Duodenal mucosa (tissue), 2 donors: ENCODE measurements around the gene SFRP2.

ENCODE experiments used
- H3K27ac ChIP-seq: one replicate; pipeline ENCODE4 v1.7.0; 2013; ENCODE audit warnings: low read depth, low read length
- H3K27me3 ChIP-seq, 2 donors: one replicate each; pipeline ENCODE4 v1.7.0; 2013; ENCODE audit warnings: low read length in 2 of 2, control low read depth in 1 of 2; ENCODE audit not compliant: insufficient read depth in 2 of 2, control insufficient read depth in 1 of 2
- H3K36me3 ChIP-seq, 2 donors: one replicate each; pipeline ENCODE4 v1.7.0; 2013; ENCODE audit warnings: low read length in 2 of 2, control low read depth in 1 of 2; ENCODE audit not compliant: insufficient read depth in 2 of 2, control insufficient read depth in 1 of 2
- H3K4me1 ChIP-seq, 2 donors: one replicate each; pipeline ENCODE4 v1.7.0; 2013; ENCODE audit warnings: low read length in 2 of 2, control low read depth in 1 of 2; ENCODE audit not compliant: insufficient read depth in 2 of 2, control insufficient read depth in 1 of 2
- H3K4me3 ChIP-seq, 2 donors: one replicate each; pipeline ENCODE4 v1.7.0; 2013; ENCODE audit warnings: low read length in 2 of 2, low read depth in 1 of 2
- H3K9ac ChIP-seq, 2 donors: one replicate each; pipeline ENCODE4 v1.7.0; 2013; ENCODE audit warnings: low read length in 2 of 2, low read depth in 1 of 2
- H3K9me3 ChIP-seq, 2 donors: one replicate each; pipeline ENCODE4 v1.7.0; 2013; ENCODE audit warnings: low read length in 2 of 2, control low read depth in 1 of 2; ENCODE audit not compliant: control insufficient read depth in 1 of 2

The SFRP2 gene

GRCh38 chr4:153758688-153759406 lies 30.0 kb downstream of the SFRP2 start:
- Histone ChIP-seq H3K9me3 (no peaks in the 10 kb centered on the region), H3K9ac (no peak overlapping the region), H3K27me3 (peaks cover 26 to 35% of the 10 kb centered on the region in 2 donors), H3K27ac (no peak overlapping the region), H3K4me3 (peak overlapping the region in 1 of 2 donors; percentile 22), H3K4me1 (peaks cover 3 to 5% of the 10 kb centered on the region in 2 donors), H3K36me3 (no peaks in the 10 kb centered on the region)

DNA sequence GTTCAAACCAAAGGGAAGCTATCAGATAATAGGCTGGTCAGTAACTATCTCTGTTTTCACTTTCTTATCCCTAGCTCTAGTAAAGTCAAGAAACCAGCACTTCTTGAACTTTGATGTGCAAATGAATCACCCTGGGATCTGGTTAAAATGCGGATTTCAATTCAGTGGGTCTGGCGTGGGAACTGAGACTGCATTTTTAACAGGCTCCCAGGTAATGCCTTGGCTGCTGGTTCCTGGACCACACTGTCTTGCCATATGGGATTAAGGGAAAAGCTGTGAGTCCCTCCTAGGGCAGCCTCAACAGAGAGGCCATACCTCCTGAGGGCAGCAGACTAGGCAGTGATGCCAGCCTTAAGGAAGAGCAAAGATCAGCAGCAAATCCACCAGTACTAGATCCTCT lies 30.7 kb downstream of the SFRP2 start:
- H3K9ac ChIP-seq: no peak overlapping the region
- H3K4me1 ChIP-seq: peaks cover 3 to 5% of the 10 kb centered on the region in 2 donors
- no peaks in the 10 kb centered on the region for H3K9me3 ChIP-seq
- peaks cover 26 to 35% of the 10 kb centered on the region in 2 donors for H3K27me3 ChIP-seq
- no peaks in the 10 kb centered on the region for H3K36me3 ChIP-seq
- H3K4me3 ChIP-seq: no peak overlapping the region
- no peak overlapping the region for H3K27ac ChIP-seq

DNA sequence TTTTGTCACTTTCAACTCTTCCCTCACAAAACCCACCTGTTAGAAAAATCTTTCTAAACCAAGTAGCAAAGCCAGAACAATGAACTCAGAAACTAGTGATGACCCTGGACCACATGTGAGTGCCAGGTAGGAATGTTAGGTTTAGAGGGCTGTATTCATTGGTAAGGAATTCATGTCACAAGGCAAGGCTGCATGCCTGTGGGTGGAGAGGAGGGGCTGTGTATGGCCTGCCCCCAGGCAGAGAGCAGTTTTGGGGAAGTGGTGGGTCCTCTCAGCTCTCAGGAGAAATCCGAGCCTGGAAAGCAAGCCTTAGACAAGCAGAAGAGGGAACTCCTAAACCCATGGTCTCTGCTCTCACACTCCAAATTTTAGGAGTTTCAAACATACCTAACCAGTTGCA lies 31.5 kb downstream of the SFRP2 start:
- H3K36me3 ChIP-seq: no peaks in the 10 kb centered on the region
- H3K9me3 ChIP-seq: no peaks in the 10 kb centered on the region
- H3K9ac ChIP-seq: no peak overlapping the region
- H3K27ac ChIP-seq: no peak overlapping the region
- peaks cover 3 to 5% of the 10 kb centered on the region in 2 donors for H3K4me1 ChIP-seq
- peaks cover 26 to 40% of the 10 kb centered on the region in 2 donors for H3K27me3 ChIP-seq
- no peak overlapping the region for H3K4me3 ChIP-seq

DNA sequence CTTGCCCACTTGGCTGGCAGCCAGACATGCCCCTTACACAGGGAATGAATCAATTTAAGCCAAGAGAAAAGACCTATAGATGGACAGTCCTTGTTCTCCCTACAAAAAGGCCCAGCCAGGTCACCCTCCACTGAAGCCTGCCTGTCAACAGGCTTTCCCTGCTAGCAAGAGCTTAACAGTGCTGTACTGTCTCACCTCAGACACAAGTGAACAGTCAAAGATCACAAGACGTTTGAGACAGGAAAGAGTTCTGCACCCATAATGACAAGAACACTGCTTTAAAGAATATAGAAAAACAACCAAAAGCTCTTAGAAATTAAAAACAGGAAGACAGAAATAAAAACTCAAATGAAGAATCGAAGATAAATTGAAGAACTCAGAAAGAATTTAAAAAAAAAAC lies 33.7 kb downstream of the SFRP2 start:
- peaks cover 3 to 5% of the 10 kb centered on the region in 2 donors for H3K4me1 ChIP-seq
- peaks cover 18 to 41% of the 10 kb centered on the region in 2 donors for H3K27me3 ChIP-seq
- no peaks in the 10 kb centered on the region for H3K36me3 ChIP-seq
- no peak overlapping the region for H3K27ac ChIP-seq
- H3K9me3 ChIP-seq: no peaks in the 10 kb centered on the region
- H3K4me3 ChIP-seq: no peak overlapping the region
- no peak overlapping the region for H3K9ac ChIP-seq

- H3K27ac ChIP-seq: no peak overlapping the region
- H3K27me3 ChIP-seq: peaks cover 0 to 10% of the 10 kb centered on the region in 2 donors
- H3K4me1 ChIP-seq: no peaks in the 10 kb centered on the region
- H3K9me3 ChIP-seq: no peaks in the 10 kb centered on the region
- no peak overlapping the region for H3K4me3 ChIP-seq
- no peak overlapping the region for H3K9ac ChIP-seq
- H3K36me3 ChIP-seq: no peaks in the 10 kb centered on the region
Observed at GRCh38 chr4:153750197-153750817, 38.6 kb downstream of the SFRP2 start.

DNA sequence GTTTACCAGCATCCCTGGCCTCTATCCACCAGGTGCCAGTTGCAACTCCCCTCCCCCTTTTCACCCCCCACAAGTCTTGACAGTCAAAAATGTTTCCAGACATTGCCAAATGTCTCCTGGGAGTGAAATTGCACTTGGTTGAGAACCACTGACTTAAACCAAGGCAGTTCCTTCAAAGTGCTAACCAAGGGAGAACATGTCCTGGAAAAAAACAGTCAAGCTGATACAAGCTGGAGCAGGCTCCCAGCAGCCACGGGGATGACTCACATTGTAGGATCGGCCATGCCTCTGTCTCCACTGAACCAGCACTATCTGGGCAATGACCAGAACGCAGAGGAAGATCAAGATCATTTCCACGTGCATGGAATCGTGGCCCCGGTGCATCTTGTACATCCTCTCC lies 40.5 kb downstream of the SFRP2 start:
- no peak overlapping the region for H3K4me3 ChIP-seq
- peaks cover 0 to 10% of the 10 kb centered on the region in 2 donors for H3K27me3 ChIP-seq
- H3K4me1 ChIP-seq: no peaks in the 10 kb centered on the region
- H3K36me3 ChIP-seq: no peaks in the 10 kb centered on the region
- H3K27ac ChIP-seq: no peak overlapping the region
- no peaks in the 10 kb centered on the region for H3K9me3 ChIP-seq
- H3K9ac ChIP-seq: no peak overlapping the region

DNA sequence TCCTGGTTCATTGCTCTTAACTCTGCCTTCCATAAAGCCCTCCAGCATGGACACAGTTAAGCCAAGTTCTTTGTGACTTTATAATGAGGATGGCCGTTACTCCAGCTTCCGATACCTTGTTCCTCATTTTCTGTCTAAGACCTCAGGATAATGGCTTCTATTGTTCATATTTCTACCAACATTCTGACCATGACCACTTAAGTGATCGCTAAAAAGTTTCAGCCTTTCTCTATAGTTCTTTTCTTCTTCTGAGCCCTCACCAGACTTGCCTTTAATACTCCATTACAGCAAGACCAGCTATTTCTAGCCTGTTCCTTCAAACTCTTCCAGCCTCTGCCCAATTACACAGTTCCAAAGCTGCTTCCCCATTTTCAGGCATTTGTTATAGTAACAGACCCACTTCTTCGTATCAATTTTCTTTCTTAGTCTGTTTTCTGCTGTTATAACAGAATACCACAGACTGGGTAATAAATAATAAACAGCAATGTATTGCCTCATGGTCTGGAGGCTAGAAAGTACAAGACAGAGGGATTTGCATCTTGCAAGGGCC lies 41.4 kb downstream of the SFRP2 start:
- Histone ChIP-seq H3K36me3 (no peaks in the 10 kb centered on the region), H3K9me3 (no peaks in the 10 kb centered on the region), H3K27me3 (peaks cover 0 to 5% of the 10 kb centered on the region in 2 donors), H3K4me1 (no peaks in the 10 kb centered on the region), H3K27ac (no peak overlapping the region), H3K9ac (no peak overlapping the region), H3K4me3 (no peak overlapping the region)

DNA sequence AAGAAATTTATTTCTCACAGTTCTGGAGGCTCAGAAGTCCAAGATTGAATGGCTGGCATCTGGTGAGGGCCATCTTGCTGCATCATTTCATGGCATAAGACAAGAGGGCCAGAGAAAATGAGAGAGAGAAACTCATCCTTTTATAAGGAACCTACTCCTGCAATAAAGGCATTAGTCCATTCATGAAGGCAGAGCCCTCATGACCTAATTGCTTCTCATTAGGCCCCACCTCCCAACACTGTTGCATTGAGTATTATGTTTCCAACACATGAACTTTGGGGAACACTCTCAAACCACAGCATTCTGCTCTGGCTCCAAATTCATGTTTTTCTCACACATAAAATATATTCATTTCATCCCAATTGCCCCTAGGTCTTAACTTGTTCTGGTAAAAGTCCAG lies 43.2 kb downstream of the SFRP2 start:
- no peaks in the 10 kb centered on the region for H3K27me3 ChIP-seq
- no peaks in the 10 kb centered on the region for H3K4me1 ChIP-seq
- no peak overlapping the region for H3K9ac ChIP-seq
- no peaks in the 10 kb centered on the region for H3K9me3 ChIP-seq
- H3K4me3 ChIP-seq: no peak overlapping the region
- H3K36me3 ChIP-seq: no peaks in the 10 kb centered on the region
- no peak overlapping the region for H3K27ac ChIP-seq

- H3K4me3 ChIP-seq: no peak overlapping the region
- no peak overlapping the region for H3K9ac ChIP-seq
- no peaks in the 10 kb centered on the region for H3K9me3 ChIP-seq
- H3K4me1 ChIP-seq: no peaks in the 10 kb centered on the region
- no peaks in the 10 kb centered on the region for H3K36me3 ChIP-seq
- no peak overlapping the region for H3K27ac ChIP-seq
- H3K27me3 ChIP-seq: no peaks in the 10 kb centered on the region
Observed at GRCh38 chr4:153741541-153741940, 47.3 kb downstream of the SFRP2 start.

- Histone ChIP-seq H3K36me3 (no peaks in the 10 kb centered on the region), H3K4me1 (no peaks in the 10 kb centered on the region), H3K9me3 (no peaks in the 10 kb centered on the region), H3K9ac (no peak overlapping the region), H3K27me3 (no peaks in the 10 kb centered on the region), H3K27ac (no peak overlapping the region), H3K4me3 (no peak overlapping the region)
Observed at GRCh38 chr4:153735906-153736461, 52.9 kb downstream of the SFRP2 start.
